Neural cell (in vitro differentiated cells): Measurements from ENCODE around the gene VSTM2B.

Experiments
- CTCF ChIP-seq: fragments of 450-650 bp; IDR thresholded peaks from 2 replicates; pipeline ENCODE4 v1.5.1; 2014; ENCODE audit warnings: antibody characterized with exemption, mild to moderate bottlenecking, moderate library complexity; ENCODE audit not compliant: poor library complexity, severe bottlenecking
- EP300 ChIP-seq: fragments of 450-650 bp; conservative IDR thresholded peaks from 2 replicates; pipeline ENCODE4 v1.6.1; 2014; ENCODE audit warnings: antibody characterized with exemption, mild to moderate bottlenecking, moderate library complexity; ENCODE audit not compliant: poor library complexity, severe bottlenecking
- EZH2 ChIP-seq: fragments of 200-600, 300-800 bp; shearing (Covaris generic), sonication (generic); IDR thresholded peaks from 2 replicates; pipeline ENCODE4 v1.6.1; 2014; ENCODE audit warnings: antibody characterized with exemption, low read length, borderline replicate concordance, mild to moderate bottlenecking; ENCODE audit not compliant: insufficient read depth, poor library complexity, severe bottlenecking
- MXI1 ChIP-seq: fragments of 450-650 bp; conservative IDR thresholded peaks from 2 replicates; pipeline ENCODE4 v1.6.1; 2014; ENCODE audit warnings: antibody characterized with exemption, mild to moderate bottlenecking; ENCODE audit not compliant: poor library complexity, severe bottlenecking
- POLR2AphosphoS5 ChIP-seq: IDR thresholded peaks from 2 replicates; pipeline ENCODE4 v1.6.1; 2012
- RAD21 ChIP-seq: fragments of 450-650 bp; conservative IDR thresholded peaks from 2 replicates; pipeline ENCODE4 v1.6.1; 2014; ENCODE audit warnings: antibody characterized with exemption, mild to moderate bottlenecking, moderate library complexity
- REST ChIP-seq: IDR thresholded peaks from 2 replicates; pipeline ENCODE4 v1.6.1; 2012; ENCODE audit warnings: borderline replicate concordance
- SMC3 ChIP-seq: fragments of 450-650 bp; conservative IDR thresholded peaks from 2 replicates; pipeline ENCODE4 v1.6.1; 2014; ENCODE audit warnings: antibody characterized with exemption, mild to moderate bottlenecking, moderate library complexity; ENCODE audit not compliant: poor library complexity
- TAF1 ChIP-seq: IDR thresholded peaks from 2 replicates; pipeline ENCODE4 v1.6.1; 2012; ENCODE audit warnings: low read depth

- no peak for TF ChIP-seq CTCF
- no peak for TF ChIP-seq TAF1
- no peak for TF ChIP-seq EP300
- no peak for TF ChIP-seq POLR2AphosphoS5
- no peak for TF ChIP-seq SMC3
- no peak for TF ChIP-seq EZH2
- TF ChIP-seq RAD21 = no peak
- TF ChIP-seq REST = no peak
- TF ChIP-seq MXI1 = no peak
These were observed 23.6 kb downstream of the VSTM2B start for GRCh38 chr19:29549105-29550070.
